A549 (cell line): ENCODE results near the gene LRRC3.

Source experiments
- EHMT2 ChIP-seq: fragments of 200-600 bp; sonication (generic); IDR thresholded peaks from 2 replicates; pipeline ENCODE4 v1.6.1; 2016; ENCODE audit warnings: antibody characterized with exemption, low read depth, mild to moderate bottlenecking, moderate library complexity
- EP300 ChIP-seq, 2 experiments: fragments of >200 bp; sonication (Bioruptor Twin); formaldehyde crosslinking; IDR thresholded peaks; 2 replicates in 1 of 2; 3 replicates in 1 of 2; pipeline ENCODE4 v1.6.1; 2016 to 2017
- GATA3 ChIP-seq: IDR thresholded peaks from 2 replicates; pipeline ENCODE4 v1.6.1; 2012; ENCODE audit warnings: borderline replicate concordance
- JUNB ChIP-seq: fragments of >200 bp; sonication (Bioruptor Twin); formaldehyde crosslinking; IDR thresholded peaks from 2 replicates; pipeline ENCODE4 v1.6.1; 2016
- POLR2A ChIP-seq: IDR thresholded peaks from 2 replicates; pipeline ENCODE4 v1.6.1; 2012; ENCODE audit warnings: mild to moderate bottlenecking, low read length
- ZFP36 ChIP-seq: fragments of 450-650 bp; IDR thresholded peaks from 2 replicates; pipeline ENCODE4 v1.6.1; 2014; ENCODE audit warnings: borderline replicate concordance; ENCODE audit not compliant: partially characterized antibody
- TF ChIP-seq, protein P1 (sequence below): IDR thresholded peaks from 2 replicates; pipeline ENCODE4 v1.6.1; 2012
- TF ChIP-seq, protein P2 (sequence below): fragments of >200 bp; sonication (Bioruptor Twin); formaldehyde crosslinking; IDR thresholded peaks from 3 replicates; pipeline ENCODE4 v1.5.1; 2016
- TF ChIP-seq, protein P3 (sequence below): fragments of 200-600 bp; sonication (generic); IDR thresholded peaks from 2 replicates; pipeline ENCODE4 v1.6.1; 2016; ENCODE audit warnings: antibody characterized with exemption, mild to moderate bottlenecking, moderate library complexity
- TF ChIP-seq, protein P4 (sequence below): IDR thresholded peaks from 2 replicates; pipeline ENCODE4 v1.6.1; 2012
- TF ChIP-seq, protein P5 (sequence below): fragments of 450-650 bp; IDR thresholded peaks from 2 replicates; pipeline ENCODE4 v1.6.1; 2014; ENCODE audit warnings: antibody characterized with exemption

DNA sequence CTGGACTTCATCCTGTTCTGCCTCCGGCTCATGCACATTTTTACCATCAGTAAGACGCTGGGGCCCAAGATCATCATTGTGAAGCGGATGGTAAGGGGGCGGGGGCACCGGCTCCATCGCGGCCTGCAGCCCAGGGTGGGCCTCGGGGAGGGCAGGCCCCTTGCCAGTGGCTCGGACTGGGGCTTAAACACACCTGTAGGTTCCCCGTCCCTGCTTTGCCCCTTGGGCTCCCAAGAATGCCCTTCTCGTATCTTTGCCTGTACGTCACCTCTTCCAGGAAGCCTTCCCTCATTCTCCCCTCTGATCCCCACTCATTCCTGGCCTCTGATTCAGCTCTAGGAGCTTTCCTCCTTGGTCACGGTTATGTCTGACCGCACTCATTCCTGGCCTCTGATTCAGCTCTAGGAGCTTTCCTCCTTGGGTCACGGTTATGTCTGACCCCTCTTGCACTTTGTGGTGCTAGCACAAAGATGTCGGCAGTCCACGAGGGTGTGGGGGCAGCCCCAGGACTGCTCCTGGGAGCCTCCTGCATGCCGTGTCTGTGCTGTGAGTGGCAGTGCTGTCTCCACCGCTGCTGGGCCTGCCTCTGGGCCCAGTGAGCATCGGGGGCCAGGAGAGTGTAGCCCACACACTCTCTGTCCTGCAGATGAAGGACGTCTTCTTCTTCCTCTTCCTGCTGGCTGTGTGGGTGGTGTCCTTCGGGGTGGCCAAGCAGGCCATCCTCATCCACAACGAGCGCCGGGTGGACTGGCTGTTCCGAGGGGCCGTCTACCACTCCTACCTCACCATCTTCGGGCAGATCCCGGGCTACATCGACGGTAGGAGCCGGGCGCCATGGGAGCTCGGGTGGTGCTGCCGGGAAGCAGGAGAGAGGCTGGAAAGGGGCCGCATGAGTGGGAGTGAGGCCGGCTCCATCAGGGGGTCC is 49.1 kb upstream of the LRRC3 start:
- TF ChIP-seq ZFP36 = peak; percentile 78
- TF ChIP-seq POLR2A = no peak
- TF ChIP-seq, protein P1, sequence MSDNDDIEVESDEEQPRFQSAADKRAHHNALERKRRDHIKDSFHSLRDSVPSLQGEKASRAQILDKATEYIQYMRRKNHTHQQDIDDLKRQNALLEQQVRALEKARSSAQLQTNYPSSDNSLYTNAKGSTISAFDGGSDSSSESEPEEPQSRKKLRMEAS = no peak
- TF ChIP-seq EP300 (IDR thresholded peaks at IDR 0.05) = no peak
- TF ChIP-seq, protein P2, sequence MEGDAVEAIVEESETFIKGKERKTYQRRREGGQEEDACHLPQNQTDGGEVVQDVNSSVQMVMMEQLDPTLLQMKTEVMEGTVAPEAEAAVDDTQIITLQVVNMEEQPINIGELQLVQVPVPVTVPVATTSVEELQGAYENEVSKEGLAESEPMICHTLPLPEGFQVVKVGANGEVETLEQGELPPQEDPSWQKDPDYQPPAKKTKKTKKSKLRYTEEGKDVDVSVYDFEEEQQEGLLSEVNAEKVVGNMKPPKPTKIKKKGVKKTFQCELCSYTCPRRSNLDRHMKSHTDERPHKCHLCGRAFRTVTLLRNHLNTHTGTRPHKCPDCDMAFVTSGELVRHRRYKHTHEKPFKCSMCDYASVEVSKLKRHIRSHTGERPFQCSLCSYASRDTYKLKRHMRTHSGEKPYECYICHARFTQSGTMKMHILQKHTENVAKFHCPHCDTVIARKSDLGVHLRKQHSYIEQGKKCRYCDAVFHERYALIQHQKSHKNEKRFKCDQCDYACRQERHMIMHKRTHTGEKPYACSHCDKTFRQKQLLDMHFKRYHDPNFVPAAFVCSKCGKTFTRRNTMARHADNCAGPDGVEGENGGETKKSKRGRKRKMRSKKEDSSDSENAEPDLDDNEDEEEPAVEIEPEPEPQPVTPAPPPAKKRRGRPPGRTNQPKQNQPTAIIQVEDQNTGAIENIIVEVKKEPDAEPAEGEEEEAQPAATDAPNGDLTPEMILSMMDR = no peak
- TF ChIP-seq JUNB = no peak
- TF ChIP-seq, protein P3, sequence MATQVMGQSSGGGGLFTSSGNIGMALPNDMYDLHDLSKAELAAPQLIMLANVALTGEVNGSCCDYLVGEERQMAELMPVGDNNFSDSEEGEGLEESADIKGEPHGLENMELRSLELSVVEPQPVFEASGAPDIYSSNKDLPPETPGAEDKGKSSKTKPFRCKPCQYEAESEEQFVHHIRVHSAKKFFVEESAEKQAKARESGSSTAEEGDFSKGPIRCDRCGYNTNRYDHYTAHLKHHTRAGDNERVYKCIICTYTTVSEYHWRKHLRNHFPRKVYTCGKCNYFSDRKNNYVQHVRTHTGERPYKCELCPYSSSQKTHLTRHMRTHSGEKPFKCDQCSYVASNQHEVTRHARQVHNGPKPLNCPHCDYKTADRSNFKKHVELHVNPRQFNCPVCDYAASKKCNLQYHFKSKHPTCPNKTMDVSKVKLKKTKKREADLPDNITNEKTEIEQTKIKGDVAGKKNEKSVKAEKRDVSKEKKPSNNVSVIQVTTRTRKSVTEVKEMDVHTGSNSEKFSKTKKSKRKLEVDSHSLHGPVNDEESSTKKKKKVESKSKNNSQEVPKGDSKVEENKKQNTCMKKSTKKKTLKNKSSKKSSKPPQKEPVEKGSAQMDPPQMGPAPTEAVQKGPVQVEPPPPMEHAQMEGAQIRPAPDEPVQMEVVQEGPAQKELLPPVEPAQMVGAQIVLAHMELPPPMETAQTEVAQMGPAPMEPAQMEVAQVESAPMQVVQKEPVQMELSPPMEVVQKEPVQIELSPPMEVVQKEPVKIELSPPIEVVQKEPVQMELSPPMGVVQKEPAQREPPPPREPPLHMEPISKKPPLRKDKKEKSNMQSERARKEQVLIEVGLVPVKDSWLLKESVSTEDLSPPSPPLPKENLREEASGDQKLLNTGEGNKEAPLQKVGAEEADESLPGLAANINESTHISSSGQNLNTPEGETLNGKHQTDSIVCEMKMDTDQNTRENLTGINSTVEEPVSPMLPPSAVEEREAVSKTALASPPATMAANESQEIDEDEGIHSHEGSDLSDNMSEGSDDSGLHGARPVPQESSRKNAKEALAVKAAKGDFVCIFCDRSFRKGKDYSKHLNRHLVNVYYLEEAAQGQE = no peak
- TF ChIP-seq, protein P4, sequence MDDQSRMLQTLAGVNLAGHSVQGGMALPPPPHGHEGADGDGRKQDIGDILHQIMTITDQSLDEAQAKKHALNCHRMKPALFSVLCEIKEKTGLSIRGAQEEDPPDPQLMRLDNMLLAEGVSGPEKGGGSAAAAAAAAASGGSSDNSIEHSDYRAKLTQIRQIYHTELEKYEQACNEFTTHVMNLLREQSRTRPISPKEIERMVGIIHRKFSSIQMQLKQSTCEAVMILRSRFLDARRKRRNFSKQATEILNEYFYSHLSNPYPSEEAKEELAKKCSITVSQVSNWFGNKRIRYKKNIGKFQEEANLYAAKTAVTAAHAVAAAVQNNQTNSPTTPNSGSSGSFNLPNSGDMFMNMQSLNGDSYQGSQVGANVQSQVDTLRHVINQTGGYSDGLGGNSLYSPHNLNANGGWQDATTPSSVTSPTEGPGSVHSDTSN = no peak
- TF ChIP-seq EHMT2 = no peak
- no peak for TF ChIP-seq GATA3
- TF ChIP-seq, protein P5, sequence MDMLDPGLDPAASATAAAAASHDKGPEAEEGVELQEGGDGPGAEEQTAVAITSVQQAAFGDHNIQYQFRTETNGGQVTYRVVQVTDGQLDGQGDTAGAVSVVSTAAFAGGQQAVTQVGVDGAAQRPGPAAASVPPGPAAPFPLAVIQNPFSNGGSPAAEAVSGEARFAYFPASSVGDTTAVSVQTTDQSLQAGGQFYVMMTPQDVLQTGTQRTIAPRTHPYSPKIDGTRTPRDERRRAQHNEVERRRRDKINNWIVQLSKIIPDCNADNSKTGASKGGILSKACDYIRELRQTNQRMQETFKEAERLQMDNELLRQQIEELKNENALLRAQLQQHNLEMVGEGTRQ = no peak
